ENCODE data around the gene C1QC.

Gene C1QC

GRCh38 chr1:22633697-22634463 is 9.6 kb upstream of the C1QC start:
- H3K27me3 ChIP-seq (ENCODE audit: control insufficient read depth, low read length) = no peaks in the 10 kb centered on the region
- no peak overlapping the region for H3K4me2 ChIP-seq (ENCODE audit: low read length)

GRCh38 chr1:22635436-22635835 is 8.0 kb upstream of the C1QC start:
- H3F3A ChIP-seq (ENCODE audit: control insufficient read depth, insufficient read depth) = no peaks in the 10 kb centered on the region
- no peak overlapping the region for H3K27ac ChIP-seq (ENCODE audit: low read depth, low read length)
- H3K36me3 ChIP-seq (ENCODE audit: control insufficient read depth, low read length) = no peaks in the 10 kb centered on the region
- H3K4me2 ChIP-seq (ENCODE audit: low read length) = no peak overlapping the region
- H3K4me1 ChIP-seq (ENCODE audit: control insufficient read depth, low read length) = no peaks in the 10 kb centered on the region
- no peaks in the 10 kb centered on the region for H3K9me3 ChIP-seq (ENCODE audit: control insufficient read depth, insufficient read depth, low read length)
- no peaks in the 10 kb centered on the region for H3K27me3 ChIP-seq (ENCODE audit: control insufficient read depth, low read length)
- no peaks in the 10 kb centered on the region for H3K79me2 ChIP-seq (ENCODE audit: control insufficient read depth, low read length)
- TF ChIP-seq, protein P1, sequence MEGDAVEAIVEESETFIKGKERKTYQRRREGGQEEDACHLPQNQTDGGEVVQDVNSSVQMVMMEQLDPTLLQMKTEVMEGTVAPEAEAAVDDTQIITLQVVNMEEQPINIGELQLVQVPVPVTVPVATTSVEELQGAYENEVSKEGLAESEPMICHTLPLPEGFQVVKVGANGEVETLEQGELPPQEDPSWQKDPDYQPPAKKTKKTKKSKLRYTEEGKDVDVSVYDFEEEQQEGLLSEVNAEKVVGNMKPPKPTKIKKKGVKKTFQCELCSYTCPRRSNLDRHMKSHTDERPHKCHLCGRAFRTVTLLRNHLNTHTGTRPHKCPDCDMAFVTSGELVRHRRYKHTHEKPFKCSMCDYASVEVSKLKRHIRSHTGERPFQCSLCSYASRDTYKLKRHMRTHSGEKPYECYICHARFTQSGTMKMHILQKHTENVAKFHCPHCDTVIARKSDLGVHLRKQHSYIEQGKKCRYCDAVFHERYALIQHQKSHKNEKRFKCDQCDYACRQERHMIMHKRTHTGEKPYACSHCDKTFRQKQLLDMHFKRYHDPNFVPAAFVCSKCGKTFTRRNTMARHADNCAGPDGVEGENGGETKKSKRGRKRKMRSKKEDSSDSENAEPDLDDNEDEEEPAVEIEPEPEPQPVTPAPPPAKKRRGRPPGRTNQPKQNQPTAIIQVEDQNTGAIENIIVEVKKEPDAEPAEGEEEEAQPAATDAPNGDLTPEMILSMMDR (IDR thresholded peaks at IDR 0.05; ENCODE audit: low read depth, low read length, poor library complexity, severe bottlenecking) = no peak
- no peak for TF ChIP-seq EZH2phosphoT487 (IDR thresholded peaks at IDR 0.05; ENCODE audit: borderline replicate concordance, low read length)
- no peaks in the 10 kb centered on the region for H3K9me2 ChIP-seq (replicated peaks; ENCODE audit: control insufficient read depth, low read length)
- H4K20me1 ChIP-seq (ENCODE audit: control insufficient read depth, insufficient read depth, low read depth, low read length) = no peaks in the 10 kb centered on the region
- no peak overlapping the region for H3K4me3 ChIP-seq (ENCODE audit: low read length)

More at GRCh38 chr1:22633697-22634463, 9.6 kb upstream of the C1QC start:
- H3K27ac ChIP-seq (ENCODE audit: low read depth, low read length) = no peak overlapping the region
- no peaks in the 10 kb centered on the region for H3K9me3 ChIP-seq (ENCODE audit: control insufficient read depth, insufficient read depth, low read length)
- H3K79me2 ChIP-seq (ENCODE audit: control insufficient read depth, low read length) = no peaks in the 10 kb centered on the region
- H3K9me2 ChIP-seq (replicated peaks; ENCODE audit: control insufficient read depth, low read length) = no peaks in the 10 kb centered on the region
- H3K36me3 ChIP-seq (ENCODE audit: control insufficient read depth, low read length) = no peaks in the 10 kb centered on the region
- TF ChIP-seq EZH2phosphoT487 (IDR thresholded peaks at IDR 0.05; ENCODE audit: borderline replicate concordance, low read length) = no peak
- TF ChIP-seq, protein P1 (IDR thresholded peaks at IDR 0.05; ENCODE audit: low read depth, low read length, poor library complexity, severe bottlenecking) = no peak
- H3K4me1 ChIP-seq (ENCODE audit: control insufficient read depth, low read length) = no peaks in the 10 kb centered on the region
- no peaks in the 10 kb centered on the region for H4K20me1 ChIP-seq (ENCODE audit: control insufficient read depth, insufficient read depth, low read depth, low read length)
- H3F3A ChIP-seq (ENCODE audit: control insufficient read depth, insufficient read depth) = no peaks in the 10 kb centered on the region
- H3K4me3 ChIP-seq (ENCODE audit: low read length) = no peak overlapping the region

GRCh38 chr1:22636353-22636752 is 7.1 kb upstream of the C1QC start, which contains the start of gene C1QA:
Gene C1QA (plus strand): TSS chr1:22636628. CDS start chr1:22637617, 989 bp downstream.
- no peaks in the 10 kb centered on the region for H3K27me3 ChIP-seq (ENCODE audit: control insufficient read depth, low read length)

More at GRCh38 chr1:22636353-22636752, 7.1 kb upstream of the C1QC start, which contains the start of gene C1QA:
- H3K79me2 ChIP-seq (ENCODE audit: control insufficient read depth, low read length) = no peaks in the 10 kb centered on the region
- H3K36me3 ChIP-seq (ENCODE audit: control insufficient read depth, low read length) = no peaks in the 10 kb centered on the region
- no peak within 1 kb of the TSS for H3K4me2 ChIP-seq (ENCODE audit: low read length)
- no peak within 1 kb of the TSS for H3K4me3 ChIP-seq (ENCODE audit: low read length)
- H4K20me1 ChIP-seq (ENCODE audit: control insufficient read depth, insufficient read depth, low read depth, low read length) = no peaks in the 10 kb centered on the region
- no peaks in the 10 kb centered on the region for H3K9me2 ChIP-seq (replicated peaks; ENCODE audit: control insufficient read depth, low read length)
- no peak within 1 kb of the TSS for H3K27ac ChIP-seq (ENCODE audit: low read depth, low read length)
- no peaks in the 10 kb centered on the region for H3K4me1 ChIP-seq (ENCODE audit: control insufficient read depth, low read length)
- TF ChIP-seq EZH2phosphoT487 (IDR thresholded peaks at IDR 0.05; ENCODE audit: borderline replicate concordance, low read length) = no peak
- TF ChIP-seq, protein P1 (IDR thresholded peaks at IDR 0.05; ENCODE audit: low read depth, low read length, poor library complexity, severe bottlenecking) = no peak
- no peaks in the 10 kb centered on the region for H3F3A ChIP-seq (ENCODE audit: control insufficient read depth, insufficient read depth)
- no peaks in the 10 kb centered on the region for H3K9me3 ChIP-seq (ENCODE audit: control insufficient read depth, insufficient read depth, low read length)
